ENCODE data around the gene THSD4. TPM values are rescaled to one million over a fixed set of nuclear protein-coding genes. Genes with fewer than 3 reads are reported as not detected.

The THSD4 gene
- 27.7 and 49.5 TPM in 2 replicates for total RNA-seq

GRCh38 chr15:71114887-71115566 lies at the start of gene THSD4:
TSS of gene THSD4 (plus strand) at chr15:71115471.

GRCh38 chr15:71810256-71811035 lies 695.2 kb downstream of the THSD4 start, which contains the start of gene NR2E3:
TSS of gene NR2E3 (plus strand) at chr15:71810554. CDS start at chr15:71810744, 190 bp downstream.

Other genes starting within 250 kb of the THSD4 start
- 2.4 and 3.3 TPM in 2 replicates for gene THAP10, start 223.0 kb upstream of the THSD4 start, total RNA-seq
- 9.5 and 13.7 TPM in 2 replicates for gene LRRC49, start 222.6 kb upstream of the THSD4 start, total RNA-seq